Measurements from ENCODE around the gene GCLC.
"Not testable (repeated sequence)": the region's sequence is repeated elsewhere in the genome, so short reads cannot be mapped to it uniquely, and the experiment has no call there.

The GCLC gene

DNA sequence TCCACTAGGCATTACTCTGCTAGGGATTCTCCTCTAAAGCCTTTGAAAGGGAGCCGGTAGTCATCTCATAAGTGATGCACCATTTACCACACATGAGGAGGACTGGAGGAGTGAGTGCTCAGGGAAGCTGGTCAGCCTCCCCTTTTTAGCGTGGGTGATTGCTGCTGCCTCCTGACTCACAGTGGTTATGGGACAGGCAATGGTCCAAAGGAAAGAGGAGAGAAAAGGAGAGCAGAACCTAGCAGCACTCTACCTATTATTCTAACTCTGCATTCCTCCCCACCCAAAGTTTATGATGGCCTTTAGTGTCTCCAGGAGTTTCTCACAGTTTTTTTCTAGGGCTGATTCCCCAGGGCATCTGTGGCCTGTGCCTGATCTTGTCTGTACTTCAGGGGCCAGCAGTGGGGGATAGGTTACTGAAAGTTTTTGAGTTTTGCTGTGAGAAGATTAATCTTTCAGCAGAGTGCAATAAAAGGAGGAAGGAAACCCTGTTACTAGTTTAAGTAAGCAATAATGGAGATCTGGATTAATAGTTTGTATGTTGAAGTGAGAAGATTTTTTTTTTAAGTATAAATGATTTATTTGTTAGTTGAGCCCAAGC, 36.4 kb upstream of the GCLC start:
- Histone ChIP-seq H3K4me3 (ENCODE audit: low read depth, low read length) (no peak overlapping the region), H3K9me3 (ENCODE audit: severe bottlenecking) (no peaks in the 10 kb centered on the region), H3K27me3 (ENCODE audit: insufficient read depth, low read depth, severe bottlenecking) (no peaks in the 10 kb centered on the region), H3K36me3 (no peaks in the 10 kb centered on the region), H3K27ac (no peak overlapping the region)
- DNase-seq = no peak
- TF ChIP-seq, protein P1, sequence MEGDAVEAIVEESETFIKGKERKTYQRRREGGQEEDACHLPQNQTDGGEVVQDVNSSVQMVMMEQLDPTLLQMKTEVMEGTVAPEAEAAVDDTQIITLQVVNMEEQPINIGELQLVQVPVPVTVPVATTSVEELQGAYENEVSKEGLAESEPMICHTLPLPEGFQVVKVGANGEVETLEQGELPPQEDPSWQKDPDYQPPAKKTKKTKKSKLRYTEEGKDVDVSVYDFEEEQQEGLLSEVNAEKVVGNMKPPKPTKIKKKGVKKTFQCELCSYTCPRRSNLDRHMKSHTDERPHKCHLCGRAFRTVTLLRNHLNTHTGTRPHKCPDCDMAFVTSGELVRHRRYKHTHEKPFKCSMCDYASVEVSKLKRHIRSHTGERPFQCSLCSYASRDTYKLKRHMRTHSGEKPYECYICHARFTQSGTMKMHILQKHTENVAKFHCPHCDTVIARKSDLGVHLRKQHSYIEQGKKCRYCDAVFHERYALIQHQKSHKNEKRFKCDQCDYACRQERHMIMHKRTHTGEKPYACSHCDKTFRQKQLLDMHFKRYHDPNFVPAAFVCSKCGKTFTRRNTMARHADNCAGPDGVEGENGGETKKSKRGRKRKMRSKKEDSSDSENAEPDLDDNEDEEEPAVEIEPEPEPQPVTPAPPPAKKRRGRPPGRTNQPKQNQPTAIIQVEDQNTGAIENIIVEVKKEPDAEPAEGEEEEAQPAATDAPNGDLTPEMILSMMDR (IDR thresholded peaks at IDR 0.05; ENCODE audit: low read depth, low read length) = no peak

DNA sequence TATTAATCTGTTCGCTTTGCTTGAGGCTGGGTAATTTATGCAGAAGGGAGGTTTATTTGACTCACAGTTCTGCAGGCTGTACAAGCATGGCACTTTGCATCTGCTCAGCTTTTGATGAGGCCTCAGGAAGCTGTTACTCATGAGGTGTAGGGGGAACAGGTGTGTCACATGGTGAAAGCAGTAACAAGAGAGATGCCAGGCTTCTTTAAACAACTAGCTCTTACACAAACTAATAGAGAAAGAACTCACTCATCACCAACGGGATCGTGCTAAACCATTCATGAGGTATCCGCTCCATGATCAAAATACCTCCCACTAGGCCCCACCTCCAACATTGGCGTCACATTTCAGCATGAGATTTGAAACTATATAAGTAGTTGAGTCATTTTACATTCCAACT, 34.4 kb upstream of the GCLC start:
- Histone ChIP-seq H3K27me3 (ENCODE audit: insufficient read depth, low read depth, severe bottlenecking) (no peaks in the 10 kb centered on the region), H3K9me3 (ENCODE audit: severe bottlenecking) (no peaks in the 10 kb centered on the region), H3K27ac (no peak overlapping the region), H3K4me3 (ENCODE audit: low read depth, low read length) (no peak overlapping the region), H3K36me3 (no peaks in the 10 kb centered on the region)
- TF ChIP-seq, protein P1 (IDR thresholded peaks at IDR 0.05; ENCODE audit: low read depth, low read length) = no peak
- DNase-seq = no peak

GRCh38 chr6:53578371-53578770, 33.5 kb upstream of the GCLC start:
- H3K4me3 ChIP-seq (ENCODE audit: low read depth, low read length) = no peak overlapping the region
- no peaks in the 10 kb centered on the region for H3K9me3 ChIP-seq (ENCODE audit: severe bottlenecking)
- H3K27me3 ChIP-seq (ENCODE audit: insufficient read depth, low read depth, severe bottlenecking) = no peaks in the 10 kb centered on the region
- TF ChIP-seq, protein P1 (IDR thresholded peaks at IDR 0.05; ENCODE audit: low read depth, low read length) = no peak
- no peaks in the 10 kb centered on the region for H3K36me3 ChIP-seq
- DNase-seq = no peak
- H3K27ac ChIP-seq = no peak overlapping the region

DNA sequence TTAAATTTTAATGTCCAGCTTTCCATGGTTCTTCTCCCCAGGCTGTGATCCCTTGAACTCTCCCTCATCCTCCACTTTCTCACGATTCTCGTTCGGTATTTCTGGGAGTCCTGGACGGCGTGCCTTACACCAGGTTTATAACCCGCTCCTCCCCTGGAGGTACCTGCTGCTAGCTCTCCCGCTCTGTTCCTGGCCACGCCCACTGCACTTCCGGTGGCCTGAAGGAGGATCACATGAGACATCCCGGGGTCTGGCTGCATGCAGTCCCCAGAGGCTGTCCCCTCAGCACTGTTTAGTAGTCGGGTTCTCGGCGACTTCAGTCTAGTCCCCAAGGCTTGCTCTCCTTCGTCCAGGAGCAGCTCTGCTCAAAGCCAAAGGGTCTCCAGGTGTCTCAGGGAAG, 28.4 kb upstream of the GCLC start:
- H3K27ac ChIP-seq = no peak overlapping the region
- no peaks in the 10 kb centered on the region for H3K27me3 ChIP-seq (ENCODE audit: insufficient read depth, low read depth, severe bottlenecking)
- H3K36me3 ChIP-seq = no peaks in the 10 kb centered on the region
- TF ChIP-seq, protein P1 (IDR thresholded peaks at IDR 0.05; ENCODE audit: low read depth, low read length) = no peak
- H3K9me3 ChIP-seq (ENCODE audit: severe bottlenecking) = peaks cover 4% of the 10 kb centered on the region
- DNase-seq = no peak
- H3K4me3 ChIP-seq (ENCODE audit: low read depth, low read length) = no peak overlapping the region

DNA sequence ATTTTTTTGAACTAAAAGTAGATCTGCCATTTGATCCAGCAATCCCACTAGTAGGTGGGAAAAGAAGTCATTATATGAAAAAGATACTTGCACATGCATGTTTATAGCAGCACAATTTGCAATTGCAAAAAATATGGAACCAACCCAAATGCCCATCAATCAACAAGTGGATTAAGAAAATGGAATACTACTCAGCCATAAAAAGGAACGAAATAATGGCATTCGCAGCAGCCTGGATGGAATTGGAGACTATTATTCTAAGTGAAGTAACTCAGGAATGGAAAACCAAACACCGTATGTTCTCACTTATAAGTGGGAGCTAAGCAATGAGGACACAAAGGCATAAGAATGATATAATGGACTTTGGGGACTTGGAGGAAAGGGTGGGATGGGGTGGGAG, 27.5 kb upstream of the GCLC start:
- H3K9me3 ChIP-seq (ENCODE audit: severe bottlenecking) = not testable (repeated sequence)

GRCh38 chr6:53568776-53569616, 24.1 kb upstream of the GCLC start:
- no peaks in the 10 kb centered on the region for H3K36me3 ChIP-seq
- H3K9me3 ChIP-seq (ENCODE audit: severe bottlenecking) = peaks cover 4% of the 10 kb centered on the region
- TF ChIP-seq, protein P1 (IDR thresholded peaks at IDR 0.05; ENCODE audit: low read depth, low read length) = no peak
- H3K27me3 ChIP-seq (ENCODE audit: insufficient read depth, low read depth, severe bottlenecking) = no peaks in the 10 kb centered on the region
- H3K4me3 ChIP-seq (ENCODE audit: low read depth, low read length) = no peak overlapping the region
- no peak for DNase-seq
- H3K27ac ChIP-seq = no peak overlapping the region

More for the DNA sequence above, 27.5 kb upstream of the GCLC start:
- not testable (repeated sequence) for H3K4me3 ChIP-seq (ENCODE audit: low read depth, low read length); DNase-seq; H3K27me3 ChIP-seq (ENCODE audit: insufficient read depth, low read depth, severe bottlenecking); H3K27ac ChIP-seq; H3K36me3 ChIP-seq
